ENCODE measurements around the gene PBXIP1.

DNA sequence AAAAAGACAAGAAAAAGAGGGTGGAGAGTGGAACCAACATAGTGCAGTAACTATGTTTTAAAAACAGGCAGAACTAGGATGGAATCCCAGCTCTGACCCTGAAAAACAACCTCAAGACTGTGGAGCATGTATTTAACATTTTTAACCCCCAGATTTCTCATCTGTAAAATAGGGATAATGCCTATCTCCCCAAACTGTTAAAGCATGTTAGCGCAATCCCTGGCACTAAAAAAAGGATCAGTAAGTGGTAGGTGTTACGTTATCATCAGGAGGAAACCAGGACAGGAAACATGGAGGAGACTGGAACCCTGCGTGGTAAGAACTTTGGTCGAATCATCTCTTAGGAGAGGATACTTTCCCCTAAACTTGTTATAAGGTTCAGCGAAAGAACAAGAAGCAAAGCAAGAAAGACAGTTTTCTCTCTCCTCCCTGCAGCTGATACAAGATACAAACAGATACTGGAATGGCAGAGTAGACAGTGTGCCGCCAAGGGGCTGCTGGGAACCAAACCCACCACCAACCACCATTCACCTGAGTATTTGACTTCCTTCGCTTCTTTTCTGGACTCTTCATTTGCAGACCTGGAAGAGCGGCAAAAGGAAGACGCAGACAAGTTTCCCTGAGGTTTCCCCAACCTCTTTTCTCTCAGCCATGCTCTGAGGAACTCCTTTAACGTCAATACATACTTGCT, 4.7 kb upstream of the PBXIP1 start:
- TF ChIP-seq CTCF (IDR thresholded peaks at IDR 0.05) (no peak), POLR2A (IDR thresholded peaks at IDR 0.05) (no peak)
